SU-DHL-6 (cell line): Measurements from ENCODE around the gene NSDHL.

Experiments
- H2AFZ ChIP-seq: fragments of 200-600 bp; sonication (generic); 2 replicates; pipeline ENCODE4 v1.6.1; 2014; ENCODE audit warnings: low read depth, mild to moderate bottlenecking, moderate library complexity, mixed read lengths, antibody characterized with exemption, low read length; ENCODE audit not compliant: severe bottlenecking
- H3F3A ChIP-seq: fragments of 200-600 bp; shearing (Covaris generic); 2 replicates; pipeline ENCODE4 v1.6.0; 2016; ENCODE audit warnings: antibody characterized with exemption, mild to moderate bottlenecking; ENCODE audit not compliant: insufficient read depth
- H3K27ac ChIP-seq: fragments of 200-600 bp; sonication (generic); 2 replicates; pipeline ENCODE4 v1.5.1; 2016; ENCODE audit warnings: low read depth, mild to moderate bottlenecking, low read length, moderate library complexity, mixed read lengths
- H3K27me3 ChIP-seq: fragments of 200-600 bp; sonication (generic), shearing (Covaris generic); 2 replicates; pipeline ENCODE4 v1.6.0; 2014; ENCODE audit warnings: mild to moderate bottlenecking, low read length
- H3K36me3 ChIP-seq: fragments of 200-600 bp; sonication (generic); 2 replicates; pipeline ENCODE4 v1.6.1; 2014; ENCODE audit warnings: mild to moderate bottlenecking, low read length, mixed read lengths
- H3K4me2 ChIP-seq: fragments of 300-600, 200-600 bp; shearing (Covaris generic), sonication (generic); 2 replicates; pipeline ENCODE4 v1.6.0; 2014; ENCODE audit warnings: low read length, low read depth, mild to moderate bottlenecking; ENCODE audit not compliant: poor library complexity, severe bottlenecking
- H3K4me3 ChIP-seq: fragments of 200-600 bp; sonication (generic); 2 replicates; pipeline ENCODE4 v1.5.1; 2014; ENCODE audit warnings: antibody characterized with exemption, low read length, mild to moderate bottlenecking, mixed read lengths; ENCODE audit not compliant: insufficient read depth, poor library complexity, severe bottlenecking
- H3K79me2 ChIP-seq: fragments of 200-600 bp; sonication (generic); 2 replicates; pipeline ENCODE4 v1.6.1; 2014; ENCODE audit warnings: mild to moderate bottlenecking, low read length, moderate library complexity; ENCODE audit not compliant: insufficient read depth
- H3K9ac ChIP-seq: fragments of 200-600 bp; sonication (generic); 2 replicates; pipeline ENCODE4 v1.7.0; 2014; ENCODE audit warnings: mild to moderate bottlenecking, low read length
- H3K9me2 ChIP-seq: fragments of 200-600 bp; sonication (generic); replicated peaks from 2 replicates; pipeline ENCODE4 v1.6.1; 2014; ENCODE audit warnings: low read length; ENCODE audit not compliant: insufficient read depth
- H3K9me3 ChIP-seq: fragments of 200-600 bp; sonication (generic); 2 replicates; pipeline ENCODE4 v1.6.1; 2014; ENCODE audit warnings: low read length, mixed read lengths; ENCODE audit not compliant: insufficient read depth
- H4K20me1 ChIP-seq: fragments of 200-600 bp; sonication (generic); 2 replicates; pipeline ENCODE4 v1.6.1; 2014; ENCODE audit warnings: low read depth, mild to moderate bottlenecking, antibody characterized with exemption, low read length, moderate library complexity, mixed read lengths
- EZH2phosphoT487 ChIP-seq: fragments of 200-600 bp; sonication (generic), shearing (Covaris generic); conservative IDR thresholded peaks from 2 replicates; pipeline ENCODE4 v1.6.1; 2018; ENCODE audit warnings: mild to moderate bottlenecking, antibody characterized with exemption, low read length, moderate library complexity, mixed read lengths
- TF ChIP-seq, protein P1 (sequence below): fragments of 200-600 bp; sonication (generic); IDR thresholded peaks from one replicate; pipeline ENCODE4 v1.5.1; 2017; ENCODE audit warnings: antibody characterized with exemption, mild to moderate bottlenecking, low read length, moderate library complexity; ENCODE audit not compliant: insufficient read depth, poor library complexity, severe bottlenecking

NSDHL gene

DNA sequence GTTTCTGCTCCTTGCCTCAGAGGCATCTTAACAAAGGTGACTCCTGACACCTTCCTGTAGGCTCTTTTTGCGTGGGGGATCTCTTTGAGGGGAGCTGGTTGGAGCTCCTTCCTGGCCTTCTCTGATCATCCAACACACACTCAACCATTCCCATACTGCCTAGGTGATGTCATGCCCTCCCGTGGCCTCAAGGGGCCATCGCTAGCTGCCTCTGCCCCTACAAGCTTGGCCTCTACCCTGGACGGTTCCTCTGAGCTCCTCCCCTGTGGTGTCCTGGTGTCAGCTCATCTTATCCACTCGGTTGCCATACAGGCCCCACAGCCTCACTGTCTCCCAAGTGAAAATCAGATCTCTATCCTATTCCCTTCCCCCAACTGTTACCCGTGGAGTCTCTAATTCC, 53.3 kb downstream of the NSDHL start:
- Histone ChIP-seq H3K9me3 (no peaks in the 10 kb centered on the region), H3K79me2 (no peaks in the 10 kb centered on the region), H3K27ac (no peak overlapping the region), H3K27me3 (no peaks in the 10 kb centered on the region), H3K4me2 (no peak overlapping the region), H3K9ac (no peak overlapping the region), H3K4me3 (no peak overlapping the region), H3K9me2 (no peaks in the 10 kb centered on the region), H3F3A (no peaks in the 10 kb centered on the region), H2AFZ (no peak overlapping the region), H4K20me1 (no peaks in the 10 kb centered on the region), H3K36me3 (no peaks in the 10 kb centered on the region)
- no peak for TF ChIP-seq EZH2phosphoT487

DNA sequence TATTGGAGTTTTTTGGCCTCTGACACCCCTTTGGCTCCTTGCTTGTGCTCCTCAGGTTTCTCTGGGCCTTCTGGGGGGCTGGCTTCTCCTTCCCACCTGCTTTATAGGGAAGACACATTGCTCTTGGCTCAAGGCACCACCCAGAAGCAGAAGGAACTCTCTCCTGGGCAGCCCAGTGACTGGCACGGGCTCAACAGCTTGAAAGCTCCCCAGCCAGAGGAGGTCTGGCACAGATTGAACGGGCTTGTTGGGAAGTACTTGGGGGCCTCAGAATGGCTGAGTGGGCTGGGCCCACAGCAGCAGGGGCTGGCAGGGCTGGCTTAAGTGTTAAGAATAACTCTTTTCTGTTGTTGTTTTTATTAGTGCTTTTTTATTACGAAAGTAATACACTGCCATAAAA, 55.9 kb downstream of the NSDHL start:
- Histone ChIP-seq H3K4me2 (no peak overlapping the region), H3F3A (no peaks in the 10 kb centered on the region), H3K4me3 (no peak overlapping the region), H3K27ac (no peak overlapping the region), H4K20me1 (no peaks in the 10 kb centered on the region), H3K9me3 (no peaks in the 10 kb centered on the region), H3K9ac (no peak overlapping the region), H3K36me3 (no peaks in the 10 kb centered on the region), H2AFZ (no peak overlapping the region), H3K27me3 (no peaks in the 10 kb centered on the region), H3K9me2 (no peaks in the 10 kb centered on the region), H3K79me2 (no peaks in the 10 kb centered on the region)
- TF ChIP-seq, protein P1, sequence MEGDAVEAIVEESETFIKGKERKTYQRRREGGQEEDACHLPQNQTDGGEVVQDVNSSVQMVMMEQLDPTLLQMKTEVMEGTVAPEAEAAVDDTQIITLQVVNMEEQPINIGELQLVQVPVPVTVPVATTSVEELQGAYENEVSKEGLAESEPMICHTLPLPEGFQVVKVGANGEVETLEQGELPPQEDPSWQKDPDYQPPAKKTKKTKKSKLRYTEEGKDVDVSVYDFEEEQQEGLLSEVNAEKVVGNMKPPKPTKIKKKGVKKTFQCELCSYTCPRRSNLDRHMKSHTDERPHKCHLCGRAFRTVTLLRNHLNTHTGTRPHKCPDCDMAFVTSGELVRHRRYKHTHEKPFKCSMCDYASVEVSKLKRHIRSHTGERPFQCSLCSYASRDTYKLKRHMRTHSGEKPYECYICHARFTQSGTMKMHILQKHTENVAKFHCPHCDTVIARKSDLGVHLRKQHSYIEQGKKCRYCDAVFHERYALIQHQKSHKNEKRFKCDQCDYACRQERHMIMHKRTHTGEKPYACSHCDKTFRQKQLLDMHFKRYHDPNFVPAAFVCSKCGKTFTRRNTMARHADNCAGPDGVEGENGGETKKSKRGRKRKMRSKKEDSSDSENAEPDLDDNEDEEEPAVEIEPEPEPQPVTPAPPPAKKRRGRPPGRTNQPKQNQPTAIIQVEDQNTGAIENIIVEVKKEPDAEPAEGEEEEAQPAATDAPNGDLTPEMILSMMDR: no peak
- no peak for TF ChIP-seq EZH2phosphoT487

DNA sequence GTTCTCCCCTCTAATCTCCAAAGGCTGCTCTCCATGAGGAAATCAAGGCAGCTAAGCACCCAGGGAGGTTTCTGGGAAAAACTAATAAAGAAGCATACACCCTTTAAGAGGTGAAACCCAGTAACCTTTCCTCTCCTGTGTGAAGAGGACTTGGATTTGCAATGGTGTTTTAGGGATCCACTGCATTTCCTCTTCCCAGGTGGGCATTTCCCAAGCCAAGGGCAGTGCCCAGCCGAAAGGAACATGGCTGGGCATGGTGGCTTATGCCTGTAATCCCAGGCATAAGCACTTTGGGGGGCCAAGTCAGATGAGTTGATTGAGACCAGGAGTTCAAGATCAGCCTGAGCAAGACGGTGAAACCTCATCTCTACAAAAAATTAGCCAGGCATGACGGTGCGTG, 61.6 kb downstream of the NSDHL start:
- Histone ChIP-seq H3F3A (no peaks in the 10 kb centered on the region), H3K4me3 (no peak overlapping the region), H3K9me3 (no peaks in the 10 kb centered on the region), H3K9me2 (no peaks in the 10 kb centered on the region), H3K79me2 (no peaks in the 10 kb centered on the region), H4K20me1 (no peaks in the 10 kb centered on the region), H3K36me3 (no peaks in the 10 kb centered on the region), H3K4me2 (no peak overlapping the region), H3K27me3 (no peaks in the 10 kb centered on the region), H2AFZ (no peak overlapping the region), H3K9ac (no peak overlapping the region), H3K27ac (no peak overlapping the region)
- TF ChIP-seq EZH2phosphoT487: no peak
- TF ChIP-seq, protein P1: no peak

DNA sequence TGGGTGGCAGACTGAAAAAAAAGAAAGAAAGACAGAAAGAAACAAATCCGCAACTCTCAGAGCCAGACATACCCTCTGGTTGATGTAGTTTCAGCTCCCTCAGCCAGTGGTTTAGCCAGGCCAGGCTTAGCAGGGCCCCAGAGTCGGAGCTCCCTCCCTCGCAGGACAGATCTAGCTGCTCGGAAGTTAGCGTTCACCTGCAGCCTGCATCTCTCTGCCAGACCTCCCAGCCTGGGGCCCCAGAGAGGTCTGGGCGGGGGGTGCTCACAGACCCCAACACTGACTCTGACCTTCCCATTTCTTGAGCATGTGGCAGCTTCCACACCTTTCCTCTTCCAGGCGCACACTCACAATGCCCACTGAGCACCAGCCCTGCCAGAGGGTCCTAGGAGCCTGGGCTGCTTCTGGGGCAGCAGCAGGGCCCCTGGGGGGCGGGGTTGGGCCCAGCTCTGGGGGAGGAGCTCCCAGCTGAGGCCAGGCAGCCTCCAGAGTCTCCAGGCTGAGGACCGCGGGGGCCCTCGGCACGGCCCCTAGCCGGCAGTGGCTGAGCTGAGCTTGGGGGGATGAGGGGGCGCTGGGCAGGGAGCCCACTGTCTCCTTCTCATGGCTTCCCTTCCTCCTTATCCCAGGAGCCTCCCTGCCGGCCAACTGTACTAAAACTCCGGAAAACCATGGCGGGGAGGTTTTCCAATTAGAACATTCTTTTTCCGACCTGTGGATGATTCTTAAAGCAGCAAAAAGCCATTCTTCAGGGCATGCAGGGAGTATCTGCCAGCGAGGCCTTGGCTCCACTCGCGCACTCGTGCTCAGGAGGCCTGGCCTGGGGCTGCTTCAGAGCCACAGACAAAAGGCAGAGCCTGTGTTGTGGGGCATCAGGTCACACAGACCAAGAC, 62.4 kb downstream of the NSDHL start:
- Histone ChIP-seq H3K4me3 (no peak overlapping the region), H3K4me2 (no peak overlapping the region), H2AFZ (no peak overlapping the region), H4K20me1 (no peaks in the 10 kb centered on the region), H3K79me2 (no peaks in the 10 kb centered on the region), H3K9ac (no peak overlapping the region), H3K27me3 (no peaks in the 10 kb centered on the region), H3K9me3 (no peaks in the 10 kb centered on the region), H3K36me3 (no peaks in the 10 kb centered on the region), H3K27ac (no peak overlapping the region), H3K9me2 (no peaks in the 10 kb centered on the region), H3F3A (no peaks in the 10 kb centered on the region)
- TF ChIP-seq, protein P1: no peak
- TF ChIP-seq EZH2phosphoT487: no peak
